Stimulated activated naive CD4-positive, alpha-beta T cell treated with Interleukin-2 at 50 U/mL for 16 hours (primary cell): ENCODE measurements around the gene ABLIM1.

Experiments
- DNase-seq: peaks from one replicate; lab custom pipeline; 2025; lab: John Stamatoyannopoulos, UW

Gene ABLIM1

GRCh38 chr10:114406455-114406854 lies 251.6 kb downstream of the ABLIM1 start:
- DNase-seq: no peak

DNA sequence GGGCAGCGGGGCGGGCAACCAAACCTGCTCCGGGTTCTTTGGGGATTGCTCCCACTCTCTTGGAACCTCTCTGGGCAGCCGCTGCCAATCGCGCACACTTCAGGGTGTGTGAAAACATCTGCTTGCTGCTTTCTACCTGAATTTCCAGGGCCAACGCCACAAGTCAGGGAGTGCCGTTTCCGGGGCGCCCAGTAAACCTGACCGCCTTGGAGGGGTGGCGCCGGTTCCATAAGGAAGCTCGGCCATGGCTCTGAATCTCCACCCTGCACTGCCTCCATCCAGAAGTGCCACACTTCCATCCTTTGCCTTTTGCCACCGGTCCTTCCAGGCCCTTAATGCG lies 253.1 kb downstream of the ABLIM1 start:
- DNase-seq: no peak

GRCh38 chr10:114404171-114405010 lies 253.7 kb downstream of the ABLIM1 start, which contains the start of gene AFAP1L2:
AFAP1L2 (minus strand) TSS chr10:114404502; CDS start chr10:114404455, 47 bp downstream.
- DNase-seq: no peak

- DNase-seq: no peak
Measured at GRCh38 chr10:114403541-114404161, 254.4 kb downstream of the ABLIM1 start.

GRCh38 chr10:114402871-114403540 lies 255.1 kb downstream of the ABLIM1 start:
- no peak for DNase-seq

DNA sequence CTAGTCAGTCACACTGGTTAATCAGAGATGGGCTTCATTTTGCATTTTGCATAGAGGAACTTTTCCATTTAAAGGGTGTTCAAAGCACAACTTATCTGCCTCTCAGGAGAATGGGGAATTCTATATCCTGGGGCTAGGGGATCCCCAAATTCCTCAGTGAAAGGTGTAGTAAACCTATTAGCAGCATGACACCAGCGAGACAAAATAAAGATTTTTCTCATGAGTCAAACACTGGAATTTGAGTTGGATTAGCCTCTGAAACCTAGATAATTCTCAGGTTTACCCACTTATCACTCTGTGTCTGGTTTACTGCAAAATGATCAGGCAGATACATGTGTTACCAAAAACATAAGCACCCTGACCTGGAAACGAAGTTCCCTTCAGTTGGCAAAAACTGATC lies 255.8 kb downstream of the ABLIM1 start:
- DNase-seq: no peak

DNA sequence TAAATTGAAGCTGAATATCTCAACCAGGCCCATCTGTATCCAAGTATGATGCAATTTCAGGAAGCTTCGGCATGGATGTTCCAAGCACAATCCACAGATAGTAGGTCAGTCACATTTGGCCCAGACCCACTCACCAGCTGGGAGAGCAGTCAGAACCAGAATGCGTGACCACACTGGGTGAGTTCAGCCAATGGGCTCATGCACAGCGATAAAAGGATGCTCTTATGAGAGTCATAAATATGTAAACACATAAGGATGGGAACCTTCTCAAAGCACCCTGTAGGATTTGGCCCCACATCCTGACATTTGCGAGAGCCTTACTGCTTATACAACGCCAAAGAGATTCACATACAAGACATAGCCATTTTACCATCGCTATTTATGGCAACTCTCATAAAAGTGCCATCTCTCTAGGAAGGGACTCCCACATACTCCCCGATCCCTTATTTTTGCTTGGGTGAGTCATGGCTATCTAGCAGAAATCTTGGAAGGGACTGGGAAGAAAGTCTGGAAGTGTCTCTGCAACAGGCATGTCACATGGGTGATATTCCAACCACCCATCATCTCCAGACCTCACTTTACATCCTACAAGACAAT lies 256.8 kb downstream of the ABLIM1 start:
- no peak for DNase-seq

DNA sequence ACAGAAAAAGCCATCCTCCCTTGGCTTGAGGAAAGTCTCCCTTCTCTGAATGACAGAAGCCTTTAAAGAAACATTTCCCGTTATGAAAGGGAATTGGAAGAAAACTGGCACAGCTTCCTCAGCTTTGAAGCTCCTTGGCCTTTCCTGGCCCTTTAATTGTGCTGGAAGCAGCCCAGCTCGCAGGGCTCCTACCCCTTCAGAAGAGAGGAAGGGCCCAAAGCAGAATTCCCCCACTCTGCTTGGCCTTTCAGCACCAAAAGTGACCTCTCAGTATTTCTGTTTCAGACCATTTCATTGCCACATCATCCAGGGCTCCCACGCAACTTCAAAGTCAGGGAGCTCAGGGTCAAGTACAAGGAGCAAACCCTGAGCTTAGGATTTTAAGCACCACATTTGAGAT lies 258.0 kb downstream of the ABLIM1 start:
- no peak for DNase-seq

- DNase-seq: no peak
Measured at GRCh38 chr10:114399576-114399975, 258.5 kb downstream of the ABLIM1 start.

- DNase-seq: no peak
Measured at GRCh38 chr10:114398587-114399331, 259.3 kb downstream of the ABLIM1 start.

DNA sequence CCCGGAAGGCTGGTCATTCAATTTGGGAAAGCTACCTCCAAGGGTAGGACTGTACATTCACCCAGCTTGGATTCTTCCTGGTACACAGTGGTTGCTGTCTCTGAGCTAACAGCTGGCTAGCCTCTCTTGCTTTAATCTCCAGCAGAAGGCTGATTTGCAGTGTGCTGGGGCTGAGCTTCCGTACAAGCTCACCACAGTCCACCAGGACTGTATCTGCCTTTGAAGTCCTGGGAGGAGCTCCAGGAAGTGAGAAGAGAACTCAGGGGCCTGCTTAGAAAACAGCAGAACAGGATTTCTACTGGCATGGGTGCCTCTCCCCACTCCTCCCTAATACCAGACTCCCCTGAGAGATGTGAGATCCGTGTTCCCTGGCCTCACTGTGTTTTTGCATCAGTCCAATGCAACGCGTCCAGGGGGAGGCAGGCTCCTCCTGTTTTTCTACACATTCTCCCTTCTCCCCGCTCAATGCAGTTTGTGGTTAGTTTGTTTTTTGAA lies 260.4 kb downstream of the ABLIM1 start:
- no peak for DNase-seq

GRCh38 chr10:114396464-114396863 lies 261.6 kb downstream of the ABLIM1 start:
- DNase-seq: no peak

DNA sequence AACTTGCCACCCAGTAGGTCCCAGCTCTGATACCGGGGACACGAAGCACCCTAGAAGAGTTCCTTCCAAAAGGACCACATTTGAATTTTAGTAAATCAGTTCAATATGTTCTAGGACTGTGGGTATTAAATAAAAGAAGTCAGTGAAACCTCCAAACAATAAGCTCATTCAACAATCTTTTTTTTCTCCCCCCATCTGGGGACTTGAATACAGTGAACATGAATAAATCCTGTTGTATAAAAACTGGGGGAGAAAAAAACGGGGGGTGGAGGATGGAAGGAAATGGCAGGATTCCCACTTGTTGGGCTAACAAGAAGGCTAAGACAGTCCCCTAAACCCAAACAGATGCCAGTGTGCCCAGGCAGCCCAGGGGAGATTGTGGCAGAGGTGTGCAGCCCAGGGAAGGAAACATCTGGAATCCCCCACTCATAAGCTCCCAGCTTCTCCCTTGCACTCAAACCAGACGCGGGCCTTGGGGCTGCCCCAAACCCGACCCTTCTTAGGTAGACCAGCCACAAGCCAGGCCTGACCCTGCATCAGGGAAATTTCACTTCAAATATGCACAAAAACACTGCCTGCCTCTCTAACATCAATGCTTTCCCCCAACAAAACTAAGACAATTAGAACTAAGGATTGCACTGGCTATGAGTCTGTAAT lies 262.6 kb downstream of the ABLIM1 start:
- no peak for DNase-seq

DNA sequence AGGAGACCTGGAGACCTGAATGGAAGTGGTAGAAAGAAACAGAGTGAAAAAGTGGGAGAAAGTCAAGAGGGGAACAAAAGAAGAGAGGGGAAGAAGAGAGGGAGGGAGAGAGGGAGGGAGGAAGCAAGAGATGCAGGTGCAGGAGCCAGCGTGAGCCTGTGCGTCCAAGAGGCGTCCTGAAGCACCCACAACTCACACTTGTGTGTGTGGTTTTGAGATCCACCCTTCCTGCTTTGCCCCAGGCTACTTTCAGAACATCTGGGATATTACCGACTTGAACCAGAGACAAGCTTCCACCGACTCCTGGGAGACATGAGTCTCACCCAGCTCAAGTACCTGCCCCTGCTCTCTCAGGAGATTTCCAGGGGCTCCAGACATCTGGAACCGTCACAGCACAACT lies 263.5 kb downstream of the ABLIM1 start:
- no peak for DNase-seq

DNA sequence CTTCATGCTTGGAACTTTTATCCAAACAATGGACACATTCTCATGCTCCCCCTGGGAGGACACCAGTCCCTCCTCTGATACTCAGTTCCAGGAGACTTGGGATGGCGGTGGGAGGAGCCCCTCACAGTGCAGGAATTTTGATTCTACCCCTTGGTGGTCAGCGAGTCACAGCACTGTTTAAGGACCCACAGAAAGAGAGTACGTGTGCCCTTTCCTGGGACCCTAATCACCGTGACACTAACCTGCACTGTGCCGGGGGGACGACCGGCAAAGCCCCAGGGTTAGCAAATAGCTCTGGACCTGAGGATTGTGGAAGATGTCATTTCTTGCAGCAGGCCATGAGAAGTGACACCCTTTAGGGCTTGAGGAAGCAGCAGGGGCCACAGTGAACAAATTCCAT lies 264.2 kb downstream of the ABLIM1 start:
- no peak for DNase-seq

- DNase-seq: no peak
Measured at GRCh38 chr10:114393482-114393881, 264.6 kb downstream of the ABLIM1 start.

- no peak for DNase-seq
Measured at GRCh38 chr10:114392112-114392835, 265.8 kb downstream of the ABLIM1 start.

- DNase-seq: no peak
Measured at GRCh38 chr10:114391599-114391998, 266.5 kb downstream of the ABLIM1 start.

GRCh38 chr10:114389426-114389825 lies 268.6 kb downstream of the ABLIM1 start:
- no peak for DNase-seq

GRCh38 chr10:114388275-114388674 lies 269.8 kb downstream of the ABLIM1 start:
- DNase-seq: no peak

- DNase-seq: no peak
Measured at GRCh38 chr10:114387784-114388183, 270.3 kb downstream of the ABLIM1 start.
